Endometrium (tissue), 2 donors: ENCODE results near the gene COMMD8.

Source experiments
- FAIRE-seq: peaks from 2 replicates; lab custom pipeline; 2012; peaks lifted over from hg19 to GRCh38; lab: Jason Lieb, UNC
- donor health status: control.
- donor health status: control.

The COMMD8 gene

GRCh38 chr4:47471591-47471990 lies 8.1 kb upstream of the COMMD8 start:
- no peak for FAIRE-seq

GRCh38 chr4:47471064-47471463 lies 7.6 kb upstream of the COMMD8 start:
- no peak for FAIRE-seq

- FAIRE-seq = no peak
Observed at GRCh38 chr4:47469951-47470350, 6.4 kb upstream of the COMMD8 start.

GRCh38 chr4:47468706-47469365 lies 5.3 kb upstream of the COMMD8 start:
- no peak for FAIRE-seq

- FAIRE-seq = no peak
Observed at GRCh38 chr4:47466056-47466785, 2.7 kb upstream of the COMMD8 start.

- no peak for FAIRE-seq
Observed at GRCh38 chr4:47465004-47465403, 1.5 kb upstream of the COMMD8 start.

- no peak for FAIRE-seq
Observed at GRCh38 chr4:47462799-47463234, 685 bp downstream of the COMMD8 start.

- no peak for FAIRE-seq
Observed at GRCh38 chr4:47451657-47452056, 11.8 kb downstream of the COMMD8 start.

- FAIRE-seq = no peak
Observed at GRCh38 chr4:47444031-47444430, 19.5 kb downstream of the COMMD8 start.

- no peak for FAIRE-seq
Observed at GRCh38 chr4:47442980-47443379, 20.5 kb downstream of the COMMD8 start.

GRCh38 chr4:47434931-47435330 lies 28.6 kb downstream of the COMMD8 start:
- FAIRE-seq = no peak

- no peak for FAIRE-seq
Observed at GRCh38 chr4:47432749-47433148, 30.8 kb downstream of the COMMD8 start.

GRCh38 chr4:47427935-47428334 lies 35.6 kb downstream of the COMMD8 start:
- no peak for FAIRE-seq

- FAIRE-seq = no peak
Observed at GRCh38 chr4:47425628-47426027, 37.9 kb downstream of the COMMD8 start.

- no peak for FAIRE-seq
Observed at GRCh38 chr4:47419296-47419695, 44.2 kb downstream of the COMMD8 start.

- FAIRE-seq = no peak
Observed at GRCh38 chr4:47418147-47418546, 45.4 kb downstream of the COMMD8 start.

- no peak for FAIRE-seq
Observed at GRCh38 chr4:47415719-47416118, 47.8 kb downstream of the COMMD8 start.

GRCh38 chr4:47413521-47413920 lies 50.0 kb downstream of the COMMD8 start:
- FAIRE-seq = no peak

- no peak for FAIRE-seq
Observed at GRCh38 chr4:47410271-47410670, 53.2 kb downstream of the COMMD8 start.

- FAIRE-seq = no peak
Observed at GRCh38 chr4:47406408-47406807, 57.1 kb downstream of the COMMD8 start.
